Measurements from ENCODE around the gene FBXL16. TPM values are rescaled to one million over a fixed set of nuclear protein-coding genes. Genes with fewer than 3 reads are reported as not detected.
"Not testable (repeated sequence)": the region's sequence is repeated elsewhere in the genome, so short reads cannot be mapped to it uniquely, and the experiment has no call there.

The FBXL16 gene
- total RNA-seq, 2 experiments from 2014 or later, result 4.2 to 7.5 TPM

GRCh38 chr16:716768-717325 lies 11.2 kb upstream of the FBXL16 start:
- ATAC-seq (no peak), DNase-seq (no peak)
- Mint-ChIP-seq H3K27ac (no peak overlapping the region), H3K4me3 (no peak overlapping the region), H3K4me1 (peaks cover 26% of the 10 kb centered on the region), H3K27me3 (peaks cover 14% of the 10 kb centered on the region), H3K36me3 (no peaks in the 10 kb centered on the region), H3K9me3 (ENCODE audit: low read depth) (no peaks in the 10 kb centered on the region)
- CTCF ChIA-PET, result interaction anchor here (1.2 to 6.4 kb wide), 4 partner anchors 9 to 69 kb away, joined by 12 to 116 read pairs (median 28); partner anchors contain the start of genes CCDC78, CHTF18, CIAO3 and HAGHL

DNA sequence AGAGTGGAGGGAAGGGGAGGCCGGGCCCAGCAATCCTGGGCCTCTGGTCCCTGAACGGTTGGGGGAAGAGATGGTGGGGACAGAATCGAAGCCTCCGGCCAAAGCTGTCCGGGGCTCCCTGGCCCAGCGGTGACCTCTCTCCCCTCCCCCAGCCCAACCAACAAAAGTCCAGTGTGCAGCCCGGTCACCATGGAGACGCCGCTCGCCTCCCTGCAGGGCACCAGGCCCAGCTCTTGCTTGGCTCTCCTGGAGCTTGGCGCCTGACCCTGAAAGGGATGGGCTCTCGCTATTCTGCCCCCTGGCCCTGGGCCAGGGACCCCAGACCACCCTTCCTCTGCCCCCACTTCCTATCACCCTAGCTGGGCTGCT lies 10.6 kb upstream of the FBXL16 start:
- Mint-ChIP-seq H3K27ac (no peak overlapping the region), H3K4me1 (peaks cover 25% of the 10 kb centered on the region), H3K4me3 (peak overlapping the region; percentile 60), H3K36me3 (no peaks in the 10 kb centered on the region), H3K9me3 (ENCODE audit: low read depth) (no peaks in the 10 kb centered on the region), H3K27me3 (peaks cover 14% of the 10 kb centered on the region)
- DNase-seq (no peak), ATAC-seq (no peak)
- CTCF ChIA-PET, result interaction anchor here (1.0 to 6.4 kb wide), 6 partner anchors 10 to 70 kb away, joined by 3 to 116 read pairs (median 18); partner anchors contain the start of genes CCDC78, CHTF18, CIAO3 and HAGHL

DNA sequence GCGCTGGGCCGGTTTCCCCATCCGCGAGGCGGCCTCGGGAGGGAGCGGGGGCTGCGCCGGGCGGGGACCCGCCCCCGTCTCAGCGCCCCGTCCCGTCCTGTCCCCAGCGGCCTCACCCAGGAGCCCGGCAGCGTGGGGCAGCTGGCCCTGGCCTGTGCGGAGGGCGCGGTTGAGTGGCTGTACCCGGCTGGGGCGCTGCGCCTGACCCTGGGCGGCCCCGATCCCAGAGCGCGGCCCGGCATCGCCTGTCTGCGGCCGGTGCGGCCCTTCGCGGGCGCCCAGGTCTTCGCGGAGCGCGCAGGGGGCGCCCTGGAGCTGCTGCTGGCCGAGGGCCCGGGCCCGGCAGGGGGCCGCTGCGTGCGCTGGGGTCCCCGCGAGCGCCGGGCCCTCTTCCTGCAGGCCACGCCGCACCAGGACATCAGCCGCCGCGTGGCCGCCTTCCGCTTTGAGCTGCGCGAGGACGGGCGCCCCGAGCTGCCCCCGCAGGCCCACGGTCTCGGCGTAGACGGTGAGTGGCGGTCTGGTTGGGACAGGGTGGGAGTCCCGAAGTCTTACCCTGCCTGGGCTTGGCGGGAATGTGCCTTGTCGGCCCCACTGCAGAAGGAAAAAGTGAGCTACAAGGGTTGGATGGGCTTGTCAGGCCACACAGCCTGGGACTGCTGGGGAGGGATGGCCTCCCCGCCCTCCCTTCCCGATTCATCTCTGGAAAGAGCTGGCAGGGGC lies 10.0 kb upstream of the FBXL16 start:
- peak; percentile 17 for ATAC-seq
- Mint-ChIP-seq H3K9me3 (ENCODE audit: low read depth) (no peaks in the 10 kb centered on the region), H3K4me1 (peaks cover 25% of the 10 kb centered on the region), H3K4me3 (peak overlapping the region; percentile 60), H3K36me3 (no peaks in the 10 kb centered on the region), H3K27ac (no peak overlapping the region), H3K27me3 (peaks cover 14% of the 10 kb centered on the region)
- DNase-seq, result no peak
- CTCF ChIA-PET, result interaction anchor here (1.0 to 6.4 kb wide), 8 partner anchors 10 to 70 kb away, joined by 3 to 116 read pairs (median 9); partner anchors contain the start of genes CCDC78, CHTF18, CIAO3 and HAGHL

DNA sequence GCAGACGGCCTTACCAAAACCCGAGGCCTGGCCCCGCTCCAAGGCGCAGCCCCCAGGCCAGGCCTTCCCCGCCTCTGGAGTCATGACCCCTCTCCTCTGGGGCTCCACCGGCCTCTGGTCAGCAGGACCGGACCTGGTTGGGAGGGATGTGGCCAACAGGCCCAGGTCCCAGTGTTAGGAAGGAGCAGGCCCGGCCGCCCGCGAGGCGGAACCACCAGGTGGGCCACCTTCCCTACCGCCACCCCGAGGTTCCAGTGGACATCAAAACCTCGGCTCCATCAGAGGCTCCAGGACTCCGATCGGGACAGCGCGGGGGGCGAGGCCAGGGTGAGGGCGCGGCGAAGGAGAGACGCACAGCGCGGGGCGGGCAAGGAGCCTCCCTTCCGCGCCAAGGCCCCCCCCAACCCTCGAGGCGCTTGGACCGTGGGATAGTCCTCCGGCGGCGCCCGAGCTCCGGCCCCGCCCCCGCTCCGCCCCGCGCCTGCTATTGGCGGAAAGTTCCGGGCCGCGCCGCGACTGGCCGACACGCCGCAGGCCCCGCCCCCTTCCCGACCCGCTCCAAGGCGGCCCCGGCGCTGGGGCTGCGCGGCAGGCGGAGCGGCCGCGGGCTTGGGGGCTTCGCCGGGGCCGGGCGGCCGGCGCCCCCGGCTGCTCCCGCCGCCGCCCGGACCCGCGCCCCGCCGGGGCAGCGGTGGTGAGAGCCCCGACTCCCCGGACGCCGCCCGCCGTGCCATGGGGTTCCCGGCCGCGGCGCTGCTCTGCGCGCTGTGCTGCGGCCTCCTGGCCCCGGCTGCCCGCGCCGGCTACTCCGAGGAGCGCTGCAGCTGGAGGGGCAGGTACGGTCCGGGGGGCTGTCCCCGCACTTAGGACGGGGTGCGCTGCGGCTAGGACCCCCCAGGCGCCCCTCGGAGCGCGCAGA lies 9.2 kb upstream of the FBXL16 start, which contains the start of gene METRN:
TSS of gene METRN (plus strand) at position 561 of the 919 bp plus-strand sequence. CDS start at position 733, 172 bp downstream.
- Mint-ChIP-seq H3K27me3 (peaks cover 16% of the 10 kb centered on the region), H3K4me3 (peak within 1 kb of the TSS; percentile 60), H3K4me1 (peaks cover 17% of the 10 kb centered on the region), H3K9me3 (ENCODE audit: low read depth) (no peaks in the 10 kb centered on the region), H3K36me3 (no peaks in the 10 kb centered on the region), H3K27ac (no peak within 1 kb of the TSS)
- DNase-seq, result peak; percentile 91
- CTCF ChIA-PET, result interaction anchor here (0.9 to 6.4 kb wide), 9 partner anchors 11 to 71 kb away, joined by 3 to 116 read pairs (median 3); partner anchors contain the start of genes CCDC78, CHTF18, CIAO3 and HAGHL
- ATAC-seq, result peak; percentile 92

GRCh38 chr16:714079-714478 lies 8.5 kb upstream of the FBXL16 start:
- Mint-ChIP-seq H3K4me3 (no peak overlapping the region), H3K36me3 (no peaks in the 10 kb centered on the region), H3K9me3 (ENCODE audit: low read depth) (no peaks in the 10 kb centered on the region), H3K27ac (no peak overlapping the region), H3K27me3 (peaks cover 22% of the 10 kb centered on the region), H3K4me1 (peaks cover 11% of the 10 kb centered on the region)
- DNase-seq (no peak), ATAC-seq (no peak)
- CTCF ChIA-PET, result interaction anchor here (0.9 to 6.4 kb wide), 9 partner anchors 11 to 343 kb away, joined by 3 to 116 read pairs (median 5); partner anchors contain the start of genes CCDC78, CHTF18, CIAO3 and HAGHL

- not testable (repeated sequence) for H3K4me1 Mint-ChIP-seq; ATAC-seq; H3K9me3 Mint-ChIP-seq (ENCODE audit: low read depth); H3K36me3 Mint-ChIP-seq; H3K4me3 Mint-ChIP-seq; H3K27ac Mint-ChIP-seq
- CTCF ChIA-PET, result interaction anchor here (0.6 to 6.4 kb wide), 21 partner anchors 8 to 342 kb away, joined by 3 to 116 read pairs (median 6); partner anchors contain the start of genes ANTKMT, CCDC78, CHTF18 and CIAO3
- peak; percentile 68 for DNase-seq
- peaks cover 34% of the 10 kb centered on the region for H3K27me3 Mint-ChIP-seq
These were observed 7.2 kb upstream of the FBXL16 start for GRCh38 chr16:712740-713250.

DNA sequence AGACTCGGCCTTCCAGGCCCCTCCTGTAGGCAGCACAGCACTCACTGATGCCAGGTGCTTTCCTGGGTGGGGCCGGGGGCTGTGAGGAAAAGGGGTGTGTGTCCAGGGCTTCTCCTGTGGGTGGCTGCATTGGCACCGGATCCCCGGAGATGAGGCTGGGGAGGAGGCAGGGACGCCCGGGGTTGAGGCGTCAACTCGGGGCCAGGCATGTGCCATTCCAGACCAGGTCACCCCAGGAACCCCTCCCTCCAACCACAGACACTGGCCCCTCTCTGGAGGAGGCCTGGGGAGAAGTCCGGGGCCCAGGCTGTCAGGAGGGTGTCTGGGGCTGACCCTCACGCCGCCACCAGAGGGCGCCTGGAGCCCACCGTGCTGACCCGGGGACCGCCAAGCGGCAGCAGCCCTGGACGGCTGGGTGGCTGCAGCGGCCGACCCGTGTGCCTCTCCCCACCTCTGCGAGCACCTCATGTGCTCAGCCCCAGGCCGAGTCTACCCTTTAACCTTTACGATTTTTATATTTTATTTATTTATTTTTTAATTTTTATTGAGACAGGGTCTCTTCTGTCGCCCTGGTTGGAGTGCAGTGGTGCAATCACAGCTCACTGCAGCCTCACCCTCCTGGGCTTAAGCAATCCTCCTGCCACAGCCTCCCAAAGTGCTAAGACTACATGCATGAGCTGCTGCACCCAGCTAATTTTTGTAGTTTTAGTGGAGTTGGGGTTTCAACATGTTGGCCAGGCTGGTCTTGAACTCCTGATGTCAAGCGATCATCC lies 6.1 kb upstream of the FBXL16 start:
- ATAC-seq, result peak; percentile 62
- peaks cover 8% of the 10 kb centered on the region for H3K4me1 Mint-ChIP-seq
- no peaks in the 10 kb centered on the region for H3K36me3 Mint-ChIP-seq
- H3K9me3 Mint-ChIP-seq (ENCODE audit: low read depth), result no peaks in the 10 kb centered on the region
- H3K27me3 Mint-ChIP-seq, result peaks cover 42% of the 10 kb centered on the region
- H3K4me3 Mint-ChIP-seq, result no peak overlapping the region
- no peak overlapping the region for H3K27ac Mint-ChIP-seq
- DNase-seq, result peak; percentile 84
- CTCF ChIA-PET, result interaction anchor here (0.6 to 6.4 kb wide), 20 partner anchors 9 to 343 kb away, joined by 3 to 116 read pairs (median 6); partner anchors contain the start of genes ANTKMT, CCDC78, CHTF18 and CIAO3

DNA sequence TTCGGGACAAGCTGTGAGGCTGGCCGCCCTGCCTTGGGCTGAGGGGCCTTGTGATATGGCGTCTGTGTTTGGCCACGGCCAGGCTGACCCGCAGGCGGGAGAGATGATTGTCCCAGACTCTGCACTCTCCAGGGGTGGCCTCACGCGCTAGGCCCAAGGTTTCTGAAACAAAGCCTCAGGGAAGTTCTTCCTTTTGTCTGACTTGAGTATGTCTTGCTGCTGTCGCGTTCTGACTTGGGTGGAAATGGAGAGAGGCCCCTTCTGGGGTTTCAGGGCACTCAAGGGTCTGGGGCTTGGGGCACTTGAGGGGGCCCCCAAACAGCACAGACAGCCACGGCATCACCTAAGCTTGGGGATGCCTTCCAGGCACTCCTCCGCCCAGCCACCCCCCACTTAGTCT lies 5.5 kb upstream of the FBXL16 start:
- H3K4me1 Mint-ChIP-seq, result peaks cover 4% of the 10 kb centered on the region
- H3K9me3 Mint-ChIP-seq (ENCODE audit: low read depth), result no peaks in the 10 kb centered on the region
- CTCF ChIA-PET, result interaction anchor here (1.8 to 2.6 kb wide), 3 partner anchors 9 to 74 kb away, joined by 7 to 12 read pairs (median 7); partner anchors contain the start of gene ANTKMT
- H3K27ac Mint-ChIP-seq, result no peak overlapping the region
- ATAC-seq (no peak), DNase-seq (no peak)
- H3K27me3 Mint-ChIP-seq, result peaks cover 43% of the 10 kb centered on the region
- no peak overlapping the region for H3K4me3 Mint-ChIP-seq
- no peaks in the 10 kb centered on the region for H3K36me3 Mint-ChIP-seq

GRCh38 chr16:710500-711075 lies 5.0 kb upstream of the FBXL16 start:
- CTCF ChIA-PET, result interaction anchor here (1.2 to 2.6 kb wide), 6 partner anchors 9 to 78 kb away, joined by 3 to 12 read pairs (median 7); partner anchors contain the start of genes ANTKMT, CHTF18, CIAO3 and RPUSD1
- DNase-seq (no peak), ATAC-seq (no peak)
- Mint-ChIP-seq H3K4me1 (peaks cover 3% of the 10 kb centered on the region), H3K9me3 (ENCODE audit: low read depth) (no peaks in the 10 kb centered on the region), H3K4me3 (no peak overlapping the region), H3K36me3 (no peaks in the 10 kb centered on the region), H3K27me3 (peaks cover 39% of the 10 kb centered on the region), H3K27ac (no peak overlapping the region)

DNA sequence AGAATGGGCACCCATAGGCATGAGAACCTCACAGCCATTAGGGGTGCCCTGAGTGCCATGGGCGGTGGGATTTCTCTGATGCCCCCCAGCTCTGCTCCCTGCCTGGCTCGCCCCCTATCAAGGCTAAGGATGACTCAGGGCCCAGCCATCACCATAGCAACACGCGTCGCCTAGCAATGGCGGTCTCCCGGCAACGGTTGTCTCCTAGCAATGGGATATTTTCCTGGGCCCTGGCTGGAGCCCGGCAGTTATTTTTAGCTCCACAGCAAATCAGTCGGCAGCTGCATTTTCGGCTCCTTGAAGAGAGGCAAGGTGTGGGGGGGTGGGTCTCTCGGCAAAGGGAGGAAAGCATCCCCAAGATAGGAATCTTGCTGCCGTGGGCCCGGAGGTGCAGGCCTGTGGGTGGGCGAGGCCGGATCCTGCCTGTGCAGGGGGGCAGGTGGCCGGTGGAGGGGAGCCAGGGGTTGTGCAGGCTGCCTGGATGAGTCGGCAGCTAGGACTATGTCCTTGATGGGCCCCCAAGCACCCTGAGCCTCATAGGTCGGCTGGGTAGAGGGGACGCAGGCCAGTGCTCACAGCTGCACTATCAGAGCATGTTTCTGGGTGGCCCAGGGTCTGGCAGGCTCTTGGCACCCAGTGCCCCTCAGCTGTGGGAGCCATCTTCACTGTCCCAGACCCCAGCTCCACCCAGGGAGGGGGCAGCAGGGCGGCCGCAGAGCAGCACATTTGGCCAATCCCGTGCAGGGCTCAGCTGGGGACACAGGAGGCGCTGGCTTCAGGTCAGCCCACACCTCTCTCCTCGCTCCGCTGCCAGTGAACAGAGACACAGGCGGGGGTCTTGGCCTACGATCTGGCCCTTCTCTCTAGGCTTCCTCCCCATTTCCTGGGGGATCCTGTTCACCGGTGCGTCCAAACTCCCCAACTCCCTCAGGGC lies 4.2 kb upstream of the FBXL16 start:
- Mint-ChIP-seq H3K27me3 (peaks cover 40% of the 10 kb centered on the region), H3K27ac (no peak overlapping the region), H3K36me3 (no peaks in the 10 kb centered on the region), H3K4me1 (peaks cover 3% of the 10 kb centered on the region), H3K4me3 (no peak overlapping the region), H3K9me3 (ENCODE audit: low read depth) (no peaks in the 10 kb centered on the region)
- CTCF ChIA-PET, result interaction anchor here (1.2 to 2.6 kb wide), 6 partner anchors 10 to 79 kb away, joined by 3 to 12 read pairs (median 7); partner anchors contain the start of genes ANTKMT, CHTF18, CIAO3 and RPUSD1
- DNase-seq, result no peak
- ATAC-seq, result no peak

- H3K36me3 Mint-ChIP-seq, result no peaks in the 10 kb centered on the region
- H3K27me3 Mint-ChIP-seq, result peaks cover 45% of the 10 kb centered on the region
- no peak overlapping the region for H3K27ac Mint-ChIP-seq
- no peak for ATAC-seq
- no peak overlapping the region for H3K4me3 Mint-ChIP-seq
- CTCF ChIA-PET, result interaction anchor here (1.8 to 2.6 kb wide), 4 partner anchors 11 to 79 kb away, joined by 4 to 12 read pairs (median 8); partner anchors contain the start of genes ANTKMT, CHTF18, CIAO3 and RPUSD1
- H3K4me1 Mint-ChIP-seq, result peaks cover 3% of the 10 kb centered on the region
- no peak for DNase-seq
- no peaks in the 10 kb centered on the region for H3K9me3 Mint-ChIP-seq (ENCODE audit: low read depth)
These were observed 3.4 kb upstream of the FBXL16 start for GRCh38 chr16:708959-709358.
